ENCODE results near the gene UTP4.
A peak's percentile ranks its signal among the peaks of the same experiment; 100 is the strongest.

Gene UTP4

DNA sequence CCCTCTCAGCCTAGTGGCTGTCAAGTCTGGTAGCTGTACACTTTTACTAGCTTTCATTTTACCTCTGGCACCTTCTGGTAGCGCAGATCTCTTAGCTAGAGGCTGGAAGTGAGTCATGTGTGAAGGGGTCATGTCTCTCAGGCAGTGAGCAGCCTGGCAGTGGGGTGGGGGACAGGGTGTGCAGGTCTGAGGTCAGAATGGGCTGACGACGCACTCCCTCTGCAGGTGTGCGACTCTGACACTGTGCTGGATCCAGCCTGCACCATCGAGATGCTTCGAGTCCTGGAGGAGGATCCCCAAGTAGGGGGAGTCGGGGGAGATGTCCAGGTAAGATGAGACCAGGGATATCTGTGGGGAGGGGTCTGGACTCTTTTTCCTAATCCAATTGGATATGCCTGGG, 19.2 kb upstream of the UTP4 start:
- Histone ChIP-seq H3K4me3 (ENCODE audit: low read depth in 1 of 2, low read length in 2 of 2) (no peak overlapping the region), H3K4me1 (ENCODE audit: insufficient read depth, low read length) (no peaks in the 10 kb centered on the region), H4K20me1 (ENCODE audit: insufficient read depth, low read length) (peaks cover 68% of the 10 kb centered on the region), H3K79me2 (ENCODE audit: insufficient read depth, low read length) (peaks cover 5% of the 10 kb centered on the region; the same call in 1 of the 2 replicates), H2AFZ (ENCODE audit: low read depth, low read length) (no peak overlapping the region), H3K36me3 (ENCODE audit: insufficient read depth, low read length) (peaks cover 61% of the 10 kb centered on the region), H3K9me3 (ENCODE audit: insufficient read depth, low read length, severe bottlenecking) (no peaks in the 10 kb centered on the region), H3K4me2 (ENCODE audit: insufficient read depth, low read length) (no peak overlapping the region), H3K27ac (ENCODE audit: low read length) (no peak overlapping the region), H3K27me3 (ENCODE audit: insufficient read depth, low read length, poor library complexity) (no peaks in the 10 kb centered on the region), H3K9ac (ENCODE audit: low read depth, low read length) (no peak overlapping the region)
- TF ChIP-seq, protein P1, sequence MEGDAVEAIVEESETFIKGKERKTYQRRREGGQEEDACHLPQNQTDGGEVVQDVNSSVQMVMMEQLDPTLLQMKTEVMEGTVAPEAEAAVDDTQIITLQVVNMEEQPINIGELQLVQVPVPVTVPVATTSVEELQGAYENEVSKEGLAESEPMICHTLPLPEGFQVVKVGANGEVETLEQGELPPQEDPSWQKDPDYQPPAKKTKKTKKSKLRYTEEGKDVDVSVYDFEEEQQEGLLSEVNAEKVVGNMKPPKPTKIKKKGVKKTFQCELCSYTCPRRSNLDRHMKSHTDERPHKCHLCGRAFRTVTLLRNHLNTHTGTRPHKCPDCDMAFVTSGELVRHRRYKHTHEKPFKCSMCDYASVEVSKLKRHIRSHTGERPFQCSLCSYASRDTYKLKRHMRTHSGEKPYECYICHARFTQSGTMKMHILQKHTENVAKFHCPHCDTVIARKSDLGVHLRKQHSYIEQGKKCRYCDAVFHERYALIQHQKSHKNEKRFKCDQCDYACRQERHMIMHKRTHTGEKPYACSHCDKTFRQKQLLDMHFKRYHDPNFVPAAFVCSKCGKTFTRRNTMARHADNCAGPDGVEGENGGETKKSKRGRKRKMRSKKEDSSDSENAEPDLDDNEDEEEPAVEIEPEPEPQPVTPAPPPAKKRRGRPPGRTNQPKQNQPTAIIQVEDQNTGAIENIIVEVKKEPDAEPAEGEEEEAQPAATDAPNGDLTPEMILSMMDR (IDR thresholded peaks at IDR 0.05; ENCODE audit: borderline replicate concordance, extremely low read depth, low read length, poor library complexity, severe bottlenecking): no peak
- TF ChIP-seq EZH2 (IDR thresholded peaks at IDR 0.05; ENCODE audit: borderline replicate concordance, low read depth, low read length, severe bottlenecking): no peak
- DNase-seq (no peak), ATAC-seq (ENCODE audit: insufficient read depth, low read depth) (peak; percentile 27; the same call in 1 of the 3 replicates)

DNA sequence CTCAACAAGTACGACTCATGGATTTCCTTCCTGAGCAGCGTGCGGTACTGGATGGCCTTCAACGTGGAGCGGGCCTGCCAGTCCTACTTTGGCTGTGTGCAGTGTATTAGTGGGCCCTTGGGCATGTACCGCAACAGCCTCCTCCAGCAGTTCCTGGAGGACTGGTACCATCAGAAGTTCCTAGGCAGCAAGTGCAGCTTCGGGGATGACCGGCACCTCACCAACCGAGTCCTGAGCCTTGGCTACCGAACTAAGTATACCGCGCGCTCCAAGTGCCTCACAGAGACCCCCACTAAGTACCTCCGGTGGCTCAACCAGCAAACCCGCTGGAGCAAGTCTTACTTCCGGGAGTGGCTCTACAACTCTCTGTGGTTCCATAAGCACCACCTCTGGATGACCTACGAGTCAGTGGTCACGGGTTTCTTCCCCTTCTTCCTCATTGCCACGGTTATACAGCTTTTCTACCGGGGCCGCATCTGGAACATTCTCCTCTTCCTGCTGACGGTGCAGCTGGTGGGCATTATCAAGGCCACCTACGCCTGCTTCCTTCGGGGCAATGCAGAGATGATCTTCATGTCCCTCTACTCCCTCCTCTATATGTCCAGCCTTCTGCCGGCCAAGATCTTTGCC, 18.0 kb upstream of the UTP4 start:
- no peak for ATAC-seq (ENCODE audit: insufficient read depth, low read depth)
- no peak overlapping the region for H3K4me3 ChIP-seq (ENCODE audit: low read depth in 1 of 2, low read length in 2 of 2)
- no peak overlapping the region for H3K4me2 ChIP-seq (ENCODE audit: insufficient read depth, low read length)
- no peak for DNase-seq
- peaks cover 15% of the 10 kb centered on the region; the same call in 1 of the 2 replicates for H3K79me2 ChIP-seq (ENCODE audit: insufficient read depth, low read length)
- H3K27me3 ChIP-seq (ENCODE audit: insufficient read depth, low read length, poor library complexity): no peaks in the 10 kb centered on the region
- peaks cover 73% of the 10 kb centered on the region for H3K36me3 ChIP-seq (ENCODE audit: insufficient read depth, low read length)
- H3K27ac ChIP-seq (ENCODE audit: low read length): no peak overlapping the region
- H3K9me3 ChIP-seq (ENCODE audit: insufficient read depth, low read length, severe bottlenecking): no peaks in the 10 kb centered on the region
- no peaks in the 10 kb centered on the region for H3K4me1 ChIP-seq (ENCODE audit: insufficient read depth, low read length)
- peaks cover 76% of the 10 kb centered on the region for H4K20me1 ChIP-seq (ENCODE audit: insufficient read depth, low read length)
- H3K9ac ChIP-seq (ENCODE audit: low read depth, low read length): no peak overlapping the region
- H2AFZ ChIP-seq (ENCODE audit: low read depth, low read length): no peak overlapping the region
- no peak for TF ChIP-seq EZH2 (IDR thresholded peaks at IDR 0.05; ENCODE audit: borderline replicate concordance, low read depth, low read length, severe bottlenecking)
- TF ChIP-seq, protein P1 (IDR thresholded peaks at IDR 0.05; ENCODE audit: borderline replicate concordance, extremely low read depth, low read length, poor library complexity, severe bottlenecking): no peak

DNA sequence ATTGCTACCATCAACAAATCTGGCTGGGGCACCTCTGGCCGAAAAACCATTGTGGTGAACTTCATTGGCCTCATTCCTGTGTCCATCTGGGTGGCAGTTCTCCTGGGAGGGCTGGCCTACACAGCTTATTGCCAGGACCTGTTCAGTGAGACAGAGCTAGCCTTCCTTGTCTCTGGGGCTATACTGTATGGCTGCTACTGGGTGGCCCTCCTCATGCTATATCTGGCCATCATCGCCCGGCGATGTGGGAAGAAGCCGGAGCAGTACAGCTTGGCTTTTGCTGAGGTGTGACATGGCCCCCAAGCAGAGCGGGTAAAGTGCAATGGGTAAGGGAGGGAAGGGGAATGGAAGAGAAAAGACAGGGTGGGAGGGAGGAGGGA, 17.5 kb upstream of the UTP4 start:
- peaks cover 75% of the 10 kb centered on the region for H4K20me1 ChIP-seq (ENCODE audit: insufficient read depth, low read length)
- no peak overlapping the region for H2AFZ ChIP-seq (ENCODE audit: low read depth, low read length)
- H3K9me3 ChIP-seq (ENCODE audit: insufficient read depth, low read length, severe bottlenecking): no peaks in the 10 kb centered on the region
- H3K36me3 ChIP-seq (ENCODE audit: insufficient read depth, low read length): peaks cover 75% of the 10 kb centered on the region
- no peaks in the 10 kb centered on the region for H3K27me3 ChIP-seq (ENCODE audit: insufficient read depth, low read length, poor library complexity)
- peaks cover 19% of the 10 kb centered on the region; the same call in 1 of the 2 replicates for H3K79me2 ChIP-seq (ENCODE audit: insufficient read depth, low read length)
- DNase-seq (no peak), ATAC-seq (ENCODE audit: insufficient read depth, low read depth) (no peak)
- H3K27ac ChIP-seq (ENCODE audit: low read length): no peak overlapping the region
- H3K4me1 ChIP-seq (ENCODE audit: insufficient read depth, low read length): no peaks in the 10 kb centered on the region
- no peak overlapping the region for H3K9ac ChIP-seq (ENCODE audit: low read depth, low read length)
- H3K4me2 ChIP-seq (ENCODE audit: insufficient read depth, low read length): no peak overlapping the region
- no peak overlapping the region for H3K4me3 ChIP-seq (ENCODE audit: low read depth in 1 of 2, low read length in 2 of 2)
- TF ChIP-seq EZH2 (IDR thresholded peaks at IDR 0.05; ENCODE audit: borderline replicate concordance, low read depth, low read length, severe bottlenecking): no peak
- TF ChIP-seq, protein P1 (IDR thresholded peaks at IDR 0.05; ENCODE audit: borderline replicate concordance, extremely low read depth, low read length, poor library complexity, severe bottlenecking): no peak

Measured in DND-41 (cell line).